ENCODE results near the gene EIF3A. TPM values are rescaled to one million over a fixed set of nuclear protein-coding genes. Genes with fewer than 3 reads are reported as not detected.

Gene EIF3A
- total RNA-seq, 1 experiment from 2014 or later, result 214 TPM

DNA sequence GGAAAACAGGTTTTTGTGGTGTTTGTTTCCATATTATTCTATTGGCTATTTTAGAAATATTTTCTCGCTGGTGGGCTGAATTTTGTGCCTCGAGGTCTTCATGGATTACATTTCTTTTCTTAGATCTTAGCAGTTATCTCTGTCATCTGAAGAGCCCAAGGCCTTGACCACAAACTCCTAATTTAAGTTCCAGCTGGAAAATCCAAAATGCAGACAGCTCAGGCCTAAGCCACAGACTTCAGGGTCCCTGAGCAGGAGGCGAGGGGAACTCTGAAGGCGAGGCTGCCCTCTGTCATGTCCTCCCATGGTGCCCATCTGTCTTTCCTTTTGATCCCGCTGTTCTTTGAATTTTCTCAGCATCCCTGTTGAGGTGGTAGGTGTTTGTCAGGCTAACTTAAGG lies 37.6 kb upstream of the EIF3A start:
- in situ Hi-C loops (cut with HindIII; ENCODE audit: low pct_unique_long_range_greater_than_20kb, low sequenced_read_pairs), result no loop called here
- no peak for ATAC-seq
- BruUV-seq (replicated peaks), result no TSS peak
- Histone ChIP-seq H3K4me3 (ENCODE audit: low read depth in 2 of 2, low read length in 2 of 2) (no peak overlapping the region), H3K27me3 (ENCODE audit: control insufficient read depth, insufficient read depth, low read length) (no peaks in the 10 kb centered on the region), H3K4me1 (ENCODE audit: control insufficient read depth, insufficient read depth, low read length) (no peaks in the 10 kb centered on the region), H3K36me3 (ENCODE audit: control insufficient read depth, insufficient read depth, low read length) (peaks cover 11% of the 10 kb centered on the region; the same call in 1 of the 2 replicates), H3K9me3 (ENCODE audit: control insufficient read depth, insufficient read depth, low read depth, low read length) (no peaks in the 10 kb centered on the region), H3K27ac (ENCODE audit: low read length) (no peak overlapping the region)
- DNase-seq (ENCODE audit: low read depth, low spot score), result no peak
- intact Hi-C loops (cut with micrococcal nuclease; ENCODE audit: unreplicated experiment), result no loop called here
- POLR2A ChIA-PET, result no interaction called here
- TF ChIP-seq SIN3A (IDR thresholded peaks at IDR 0.05; ENCODE audit: borderline replicate concordance, insufficient read depth, low read depth, low read length) (no peak), POLR2AphosphoS5 (IDR thresholded peaks at IDR 0.05; ENCODE audit: low read depth, low read length) (no peak), TCF7L2 (IDR thresholded peaks at IDR 0.05; ENCODE audit: low read depth, low read length) (no peak)
- TF ChIP-seq, protein P1, sequence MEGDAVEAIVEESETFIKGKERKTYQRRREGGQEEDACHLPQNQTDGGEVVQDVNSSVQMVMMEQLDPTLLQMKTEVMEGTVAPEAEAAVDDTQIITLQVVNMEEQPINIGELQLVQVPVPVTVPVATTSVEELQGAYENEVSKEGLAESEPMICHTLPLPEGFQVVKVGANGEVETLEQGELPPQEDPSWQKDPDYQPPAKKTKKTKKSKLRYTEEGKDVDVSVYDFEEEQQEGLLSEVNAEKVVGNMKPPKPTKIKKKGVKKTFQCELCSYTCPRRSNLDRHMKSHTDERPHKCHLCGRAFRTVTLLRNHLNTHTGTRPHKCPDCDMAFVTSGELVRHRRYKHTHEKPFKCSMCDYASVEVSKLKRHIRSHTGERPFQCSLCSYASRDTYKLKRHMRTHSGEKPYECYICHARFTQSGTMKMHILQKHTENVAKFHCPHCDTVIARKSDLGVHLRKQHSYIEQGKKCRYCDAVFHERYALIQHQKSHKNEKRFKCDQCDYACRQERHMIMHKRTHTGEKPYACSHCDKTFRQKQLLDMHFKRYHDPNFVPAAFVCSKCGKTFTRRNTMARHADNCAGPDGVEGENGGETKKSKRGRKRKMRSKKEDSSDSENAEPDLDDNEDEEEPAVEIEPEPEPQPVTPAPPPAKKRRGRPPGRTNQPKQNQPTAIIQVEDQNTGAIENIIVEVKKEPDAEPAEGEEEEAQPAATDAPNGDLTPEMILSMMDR (IDR thresholded peaks at IDR 0.05), result no peak
- TF ChIP-seq, protein P2, sequence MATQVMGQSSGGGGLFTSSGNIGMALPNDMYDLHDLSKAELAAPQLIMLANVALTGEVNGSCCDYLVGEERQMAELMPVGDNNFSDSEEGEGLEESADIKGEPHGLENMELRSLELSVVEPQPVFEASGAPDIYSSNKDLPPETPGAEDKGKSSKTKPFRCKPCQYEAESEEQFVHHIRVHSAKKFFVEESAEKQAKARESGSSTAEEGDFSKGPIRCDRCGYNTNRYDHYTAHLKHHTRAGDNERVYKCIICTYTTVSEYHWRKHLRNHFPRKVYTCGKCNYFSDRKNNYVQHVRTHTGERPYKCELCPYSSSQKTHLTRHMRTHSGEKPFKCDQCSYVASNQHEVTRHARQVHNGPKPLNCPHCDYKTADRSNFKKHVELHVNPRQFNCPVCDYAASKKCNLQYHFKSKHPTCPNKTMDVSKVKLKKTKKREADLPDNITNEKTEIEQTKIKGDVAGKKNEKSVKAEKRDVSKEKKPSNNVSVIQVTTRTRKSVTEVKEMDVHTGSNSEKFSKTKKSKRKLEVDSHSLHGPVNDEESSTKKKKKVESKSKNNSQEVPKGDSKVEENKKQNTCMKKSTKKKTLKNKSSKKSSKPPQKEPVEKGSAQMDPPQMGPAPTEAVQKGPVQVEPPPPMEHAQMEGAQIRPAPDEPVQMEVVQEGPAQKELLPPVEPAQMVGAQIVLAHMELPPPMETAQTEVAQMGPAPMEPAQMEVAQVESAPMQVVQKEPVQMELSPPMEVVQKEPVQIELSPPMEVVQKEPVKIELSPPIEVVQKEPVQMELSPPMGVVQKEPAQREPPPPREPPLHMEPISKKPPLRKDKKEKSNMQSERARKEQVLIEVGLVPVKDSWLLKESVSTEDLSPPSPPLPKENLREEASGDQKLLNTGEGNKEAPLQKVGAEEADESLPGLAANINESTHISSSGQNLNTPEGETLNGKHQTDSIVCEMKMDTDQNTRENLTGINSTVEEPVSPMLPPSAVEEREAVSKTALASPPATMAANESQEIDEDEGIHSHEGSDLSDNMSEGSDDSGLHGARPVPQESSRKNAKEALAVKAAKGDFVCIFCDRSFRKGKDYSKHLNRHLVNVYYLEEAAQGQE (IDR thresholded peaks at IDR 0.05; ENCODE audit: insufficient read depth in 1 of 2, low read depth in 2 of 2, low read length in 1 of 2), result no peak
- CTCF ChIA-PET, result no interaction called here

DNA sequence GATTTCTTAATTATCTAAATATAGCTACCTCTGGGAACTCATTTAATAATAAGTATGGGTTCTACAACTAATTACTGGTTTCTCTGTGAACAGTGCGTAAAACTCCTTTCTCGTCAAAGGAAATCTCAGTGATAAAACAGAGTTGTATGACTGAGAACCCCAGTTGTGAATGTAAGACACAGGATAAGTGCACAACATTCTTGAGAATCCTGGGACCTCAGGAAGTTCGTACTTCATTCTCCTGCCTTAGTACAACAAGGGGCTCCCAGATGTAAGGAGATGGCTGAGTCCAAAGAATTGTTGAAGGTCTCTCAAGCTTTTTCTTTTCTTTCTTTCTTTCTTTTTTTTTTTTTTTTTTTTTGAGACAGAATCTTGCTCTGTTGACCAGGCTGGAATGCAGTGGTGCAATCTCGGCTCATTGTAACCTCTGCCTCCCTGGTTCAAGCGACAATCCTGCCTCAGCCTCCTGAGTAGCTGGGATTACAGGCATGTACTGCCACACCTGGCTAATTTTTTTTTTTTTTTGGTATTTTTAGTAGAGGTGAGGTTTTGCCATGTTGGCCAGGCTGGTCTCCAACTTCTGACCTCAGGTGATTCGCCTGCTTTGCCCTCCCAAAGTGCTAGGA lies 35.8 kb upstream of the EIF3A start:
- Histone ChIP-seq H3K27me3 (ENCODE audit: control insufficient read depth, insufficient read depth, low read length) (no peaks in the 10 kb centered on the region), H3K4me1 (ENCODE audit: control insufficient read depth, insufficient read depth, low read length) (no peaks in the 10 kb centered on the region), H3K4me3 (ENCODE audit: low read depth in 2 of 2, low read length in 2 of 2) (no peak overlapping the region), H3K36me3 (ENCODE audit: control insufficient read depth, insufficient read depth, low read length) (peaks cover 21% of the 10 kb centered on the region), H3K27ac (ENCODE audit: low read length) (no peak overlapping the region), H3K9me3 (ENCODE audit: control insufficient read depth, insufficient read depth, low read depth, low read length) (no peaks in the 10 kb centered on the region)
- POLR2A ChIA-PET, result interaction anchor here (0.6 kb wide), 1 partner anchor 25 kb away, joined by 3 read pairs; no protein-coding TSS in a partner anchor
- in situ Hi-C loops (cut with HindIII; ENCODE audit: low pct_unique_long_range_greater_than_20kb, low sequenced_read_pairs), result no loop called here
- DNase-seq (ENCODE audit: low read depth, low spot score) (no peak), ATAC-seq (no peak)
- intact Hi-C loops (cut with micrococcal nuclease; ENCODE audit: unreplicated experiment), result no loop called here
- no TSS peak for BruUV-seq (replicated peaks)
- CTCF ChIA-PET, result no interaction called here
- TF ChIP-seq POLR2AphosphoS5 (IDR thresholded peaks at IDR 0.05; ENCODE audit: low read depth, low read length) (no peak), TCF7L2 (IDR thresholded peaks at IDR 0.05; ENCODE audit: low read depth, low read length) (no peak), SIN3A (IDR thresholded peaks at IDR 0.05; ENCODE audit: borderline replicate concordance, insufficient read depth, low read depth, low read length) (no peak)
- TF ChIP-seq, protein P1 (IDR thresholded peaks at IDR 0.05), result no peak
- TF ChIP-seq, protein P2 (IDR thresholded peaks at IDR 0.05; ENCODE audit: insufficient read depth in 1 of 2, low read depth in 2 of 2, low read length in 1 of 2), result no peak
